AG09319 (cell line): ENCODE results near the gene TMCC2.
A peak's percentile ranks its signal among the peaks of the same experiment; 100 is the strongest.
"Not testable (repeated sequence)": the region's sequence is repeated elsewhere in the genome, so short reads cannot be mapped to it uniquely, and the experiment has no call there.

Experiments
- DNase-seq: peaks from one replicate; pipeline ENCODE4 v3.0.0-alpha.2; 2010; ENCODE audit warnings: low read depth; ENCODE audit errors: extremely low read depth
- CTCF ChIP-seq: IDR thresholded peaks from 2 replicates; pipeline ENCODE4 v1.5.1; 2011; ENCODE audit warnings: low read depth, mild to moderate bottlenecking, inconsistent platforms, low read length, moderate library complexity

TMCC2 gene

GRCh38 chr1:205294175-205294917 lies 66.6 kb downstream of the TMCC2 start:
- TF ChIP-seq CTCF, result no peak
- peak; percentile 79 for DNase-seq

GRCh38 chr1:205294934-205295333 lies 67.2 kb downstream of the TMCC2 start:
- no peak for DNase-seq
- no peak for TF ChIP-seq CTCF

GRCh38 chr1:205296154-205296553 lies 68.4 kb downstream of the TMCC2 start:
- DNase-seq, result no peak

GRCh38 chr1:205297546-205298177 lies 69.9 kb downstream of the TMCC2 start:
- DNase-seq, result not testable (repeated sequence)

More at GRCh38 chr1:205296154-205296553, 68.4 kb downstream of the TMCC2 start:
- no peak for TF ChIP-seq CTCF

GRCh38 chr1:205298191-205298994 lies 70.6 kb downstream of the TMCC2 start:
- no peak for TF ChIP-seq CTCF
- peak; percentile 85 for DNase-seq

- TF ChIP-seq CTCF, result no peak
- no peak for DNase-seq
These were observed 72.4 kb downstream of the TMCC2 start for GRCh38 chr1:205300149-205300548.

- no peak for TF ChIP-seq CTCF
- DNase-seq, result peak; percentile 70
These were observed 73.6 kb downstream of the TMCC2 start for GRCh38 chr1:205301205-205301821.
